ENCODE data around the gene CLEC20A.

CLEC20A gene

GRCh38 chr1:178500091-178500770, 3.5 kb upstream of the CLEC20A start:
- DNase-seq (ENCODE audit: low read depth) = no peak

DNA sequence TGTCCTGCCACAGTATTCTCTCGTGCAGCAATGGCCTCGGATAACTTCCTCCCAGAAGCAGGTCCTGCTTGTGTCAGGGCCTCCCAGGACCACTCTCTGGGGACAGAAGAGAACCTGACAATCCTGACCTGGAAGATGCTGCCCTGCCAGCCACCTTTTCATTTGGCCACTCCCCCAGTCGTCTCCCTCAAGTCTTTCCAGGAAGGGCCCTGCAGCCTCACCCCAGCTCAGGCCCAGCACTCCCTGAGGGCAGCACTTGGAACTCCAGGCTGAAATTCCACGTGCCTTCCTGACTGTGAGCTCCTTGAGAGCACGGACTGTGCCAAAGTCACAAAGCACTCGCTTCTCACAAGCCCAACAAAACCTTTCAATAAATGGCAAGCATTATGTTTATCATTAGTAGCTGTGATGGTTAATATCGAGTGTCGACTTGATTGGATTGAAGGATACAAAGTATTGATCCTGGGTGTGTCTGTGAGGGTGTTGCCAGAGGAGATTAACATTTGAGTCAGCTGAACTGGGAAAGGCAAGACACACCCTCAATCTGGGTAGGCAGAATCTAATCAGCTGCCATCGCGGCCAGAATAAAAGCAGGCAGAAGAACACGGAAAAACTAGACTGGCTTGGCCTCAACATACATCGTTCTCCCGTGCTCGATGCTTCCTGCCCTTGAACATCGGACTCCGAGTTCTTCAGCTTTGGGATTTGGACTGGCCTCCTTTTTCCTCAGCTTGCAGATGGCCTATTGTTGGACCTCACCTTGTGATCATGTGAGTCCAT, 2.3 kb upstream of the CLEC20A start:
- no peak for DNase-seq (ENCODE audit: low read depth)

GRCh38 chr1:178497903-178498478, 1.2 kb upstream of the CLEC20A start:
- no peak for DNase-seq (ENCODE audit: low read depth)

GRCh38 chr1:178495741-178496409, 889 bp downstream of the CLEC20A start:
- no peak for DNase-seq (ENCODE audit: low read depth)

GRCh38 chr1:178495158-178495557, 1.6 kb downstream of the CLEC20A start:
- DNase-seq (ENCODE audit: low read depth) = no peak

DNA sequence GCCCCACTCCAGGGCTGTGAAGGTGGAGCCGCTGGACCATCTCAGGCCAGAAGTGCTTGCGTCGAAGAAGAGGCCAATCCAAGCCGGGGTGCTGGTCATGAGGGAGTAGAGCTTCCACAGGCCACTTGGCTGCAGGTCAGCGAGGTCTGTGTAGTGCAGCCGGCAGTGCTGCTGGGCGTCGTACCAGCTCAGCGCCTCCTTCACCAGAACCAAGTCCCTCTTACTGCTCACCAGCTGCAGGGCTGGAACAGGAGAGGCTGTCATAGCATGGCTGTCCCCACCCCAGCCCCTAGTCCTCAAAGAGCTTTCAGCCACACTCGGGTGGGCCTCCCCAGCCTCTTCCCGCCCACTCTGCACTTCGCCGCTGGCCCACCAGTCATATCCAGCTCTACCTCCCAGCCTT, 2.2 kb downstream of the CLEC20A start:
- DNase-seq (ENCODE audit: low read depth) = no peak

GRCh38 chr1:178493301-178493741, 3.4 kb downstream of the CLEC20A start:
- no peak for DNase-seq (ENCODE audit: low read depth)

DNA sequence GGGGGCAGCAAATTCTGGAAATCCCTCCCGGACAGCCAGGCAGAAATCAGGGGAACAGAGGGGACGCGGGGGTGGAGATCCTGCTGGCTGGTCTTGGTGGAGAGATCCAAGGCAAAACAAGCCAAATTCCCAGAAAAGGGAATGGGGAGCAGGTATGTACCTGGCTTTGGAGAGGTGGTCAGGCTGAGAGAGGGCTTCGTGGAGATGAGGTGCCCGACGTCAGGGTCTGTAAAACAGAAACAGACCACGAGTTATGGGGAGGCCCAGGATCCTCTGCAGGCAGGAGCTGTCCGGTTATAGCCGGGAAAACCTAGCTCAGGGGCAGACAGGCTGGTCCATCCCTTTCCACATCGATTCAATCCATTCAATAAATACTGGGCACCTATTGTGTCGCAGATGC, 4.4 kb downstream of the CLEC20A start:
- DNase-seq (ENCODE audit: low read depth) = no peak

DNA sequence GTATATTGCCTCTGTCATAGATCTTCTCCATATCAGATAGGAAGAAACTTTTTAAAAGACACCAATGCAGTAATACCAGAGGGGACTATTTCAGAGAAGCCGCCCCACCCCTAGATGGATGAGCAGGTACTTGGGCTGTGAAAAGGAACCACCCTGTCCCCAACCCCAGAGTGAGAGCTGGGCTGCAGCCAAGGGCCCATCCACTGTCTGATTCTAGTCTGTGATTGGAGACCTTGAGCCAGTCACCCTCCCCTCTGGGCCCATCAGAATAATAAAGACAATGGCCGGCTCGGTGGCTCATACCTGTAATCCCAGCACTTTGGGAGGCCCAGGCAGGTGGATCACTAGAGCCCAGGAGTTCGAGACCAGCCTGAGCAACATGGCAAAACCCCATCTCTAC, 5.0 kb downstream of the CLEC20A start:
- DNase-seq (ENCODE audit: low read depth) = no peak

GRCh38 chr1:178490967-178491366, 5.8 kb downstream of the CLEC20A start:
- DNase-seq (ENCODE audit: low read depth) = no peak

- no peak for DNase-seq (ENCODE audit: low read depth)
These were observed 6.6 kb downstream of the CLEC20A start for GRCh38 chr1:178490136-178490535.

DNA sequence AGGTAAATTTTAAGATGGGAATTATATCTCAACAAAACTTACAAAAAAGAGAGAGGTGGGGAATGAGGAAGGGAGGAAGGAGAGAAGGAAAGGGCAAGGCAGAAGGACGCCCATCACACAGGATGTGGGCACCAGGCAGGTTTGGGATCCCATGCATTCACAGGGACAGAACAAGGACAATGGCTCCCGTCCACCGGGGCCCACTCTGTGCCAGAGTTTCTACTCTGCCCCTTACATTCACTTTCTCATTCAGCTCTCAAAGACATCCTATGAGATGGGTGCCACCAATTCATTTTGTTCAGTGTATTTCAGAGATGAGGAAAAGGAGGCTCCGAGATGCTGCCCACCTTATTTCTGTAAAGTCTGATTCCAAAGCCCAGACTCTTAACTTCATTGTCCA, 7.4 kb downstream of the CLEC20A start:
- DNase-seq (ENCODE audit: low read depth) = no peak

DNA sequence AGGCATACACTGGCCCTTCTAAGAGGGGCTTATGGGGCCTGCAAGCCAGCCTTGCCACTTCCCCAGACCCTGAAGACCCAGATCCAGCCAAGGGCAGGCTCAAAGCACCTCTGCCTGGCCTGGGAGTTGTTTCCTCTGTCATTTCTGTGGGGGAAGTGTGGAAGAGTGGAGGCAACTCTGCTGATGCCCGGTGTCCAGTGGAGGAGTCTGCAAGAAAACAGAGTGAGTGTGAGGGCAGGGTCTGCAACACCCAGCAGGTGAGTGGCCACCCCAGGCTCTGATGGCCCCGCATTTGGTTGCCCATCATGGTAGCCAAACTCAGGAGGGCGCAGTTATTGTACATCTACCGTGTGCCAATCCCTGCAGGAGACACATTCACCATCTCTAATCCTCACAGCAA, 8.4 kb downstream of the CLEC20A start:
- DNase-seq (ENCODE audit: low read depth) = no peak

DNA sequence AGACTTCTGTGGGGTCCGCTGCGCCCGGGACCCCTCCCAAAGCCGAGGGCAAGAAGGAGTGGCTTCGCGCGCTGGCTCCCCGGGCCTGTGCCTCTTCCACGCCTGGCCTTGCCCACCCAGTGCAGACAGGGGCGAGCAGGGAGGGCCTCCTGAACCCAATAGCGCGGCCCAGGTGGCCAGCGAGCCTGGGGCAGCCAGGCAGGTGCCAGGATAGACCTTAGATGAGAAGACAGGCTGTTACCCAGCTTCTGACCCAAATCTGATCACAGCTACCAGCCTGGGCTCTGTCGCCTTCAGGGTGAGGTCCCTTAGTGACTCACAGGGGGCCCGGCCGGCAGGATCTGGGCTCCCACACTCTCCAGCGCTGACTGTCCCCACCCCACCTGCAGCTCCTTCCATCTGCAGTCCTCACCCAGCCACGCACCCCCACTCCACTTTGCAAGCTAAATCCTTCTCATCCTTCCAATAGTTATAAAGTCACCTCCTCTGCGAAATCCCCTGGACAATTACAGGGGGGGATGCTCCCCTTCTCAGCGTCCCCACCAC, 9.6 kb downstream of the CLEC20A start:
- DNase-seq (ENCODE audit: low read depth) = no peak

GRCh38 chr1:178486100-178487069, 10.4 kb downstream of the CLEC20A start:
- DNase-seq (ENCODE audit: low read depth) = no peak

DNA sequence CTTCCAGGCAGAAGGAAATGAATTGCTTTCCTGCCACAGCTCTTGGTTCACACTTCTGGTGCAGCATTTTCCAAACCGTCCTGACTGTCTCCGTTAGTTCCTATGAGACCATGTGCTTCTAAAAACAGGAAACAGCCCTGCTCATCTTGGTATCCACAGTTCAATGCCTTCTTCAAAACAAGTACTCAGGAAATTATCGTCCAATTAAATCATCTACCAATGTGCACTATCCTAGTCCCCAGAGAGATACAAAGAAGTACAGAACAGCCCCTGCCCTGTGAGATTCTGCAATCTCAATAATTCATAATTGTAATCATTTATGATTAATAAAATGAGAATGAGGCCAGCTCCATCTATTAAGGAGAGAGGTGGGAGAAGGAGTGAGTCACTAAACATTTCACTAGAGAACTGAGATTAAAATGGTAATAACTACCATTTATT, 11.2 kb downstream of the CLEC20A start:
- no peak for DNase-seq (ENCODE audit: low read depth)

- no peak for DNase-seq (ENCODE audit: low read depth)
These were observed 12.0 kb downstream of the CLEC20A start for GRCh38 chr1:178484698-178485225.

DNA sequence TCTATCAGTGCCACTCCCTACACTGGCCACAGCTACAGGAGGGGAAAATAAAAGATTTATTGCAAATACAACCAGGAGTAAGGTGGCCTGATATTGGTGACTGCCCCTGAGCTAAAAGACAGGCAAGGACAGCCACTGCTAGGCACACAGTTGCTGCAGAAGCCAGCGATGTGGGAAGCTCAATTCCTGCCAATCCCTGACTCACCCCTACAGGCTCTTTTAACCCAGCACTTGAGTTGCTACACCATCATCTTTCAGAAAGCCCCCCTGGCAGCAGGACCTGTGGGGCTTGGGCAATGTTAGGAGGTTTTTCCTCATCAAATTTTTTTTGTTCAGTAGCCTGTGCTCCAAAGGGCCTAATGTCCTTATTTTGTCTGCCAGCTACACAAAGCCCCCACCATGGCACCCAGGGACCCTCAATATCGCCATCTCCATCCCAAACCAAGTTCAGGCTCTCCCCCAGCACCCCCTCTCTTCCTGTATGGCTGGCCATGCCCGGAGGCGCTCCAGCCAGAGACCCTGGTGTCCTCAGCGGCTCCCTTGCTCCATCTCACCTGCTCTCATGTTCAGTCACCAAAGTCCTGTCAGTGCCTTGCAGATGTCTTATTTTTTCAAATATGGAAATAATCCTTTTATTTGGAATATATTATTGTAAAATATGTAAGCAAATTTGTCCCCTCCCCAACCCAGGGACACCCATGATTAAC, 13.4 kb downstream of the CLEC20A start:
- no peak for DNase-seq (ENCODE audit: low read depth)

GRCh38 chr1:178477841-178478240, 18.9 kb downstream of the CLEC20A start:
- no peak for DNase-seq (ENCODE audit: low read depth)

DNA sequence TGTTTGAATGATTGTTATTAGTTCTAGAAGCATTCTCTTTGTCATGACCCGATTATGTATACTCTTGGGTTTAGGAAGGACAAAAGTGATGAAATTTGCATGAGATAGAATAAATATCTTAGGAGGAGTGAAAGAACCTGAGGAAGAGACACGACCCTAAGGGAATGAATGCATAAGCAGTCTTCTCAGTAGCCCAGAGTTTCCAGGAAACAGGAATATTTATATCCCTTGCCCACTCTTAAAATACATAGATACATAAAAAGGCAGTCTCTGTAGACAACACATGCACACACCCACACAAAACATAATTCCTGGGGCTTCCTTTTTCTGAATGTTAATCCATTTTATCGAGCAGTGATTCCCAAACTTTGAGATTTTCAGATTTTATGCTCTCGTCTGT, 19.4 kb downstream of the CLEC20A start:
- DNase-seq (ENCODE audit: low read depth) = no peak
